Measurements from ENCODE around the gene TMEM151A. TPM values are rescaled to one million over a fixed set of nuclear protein-coding genes. Genes with fewer than 3 reads are reported as not detected.
A peak's percentile ranks its signal among the peaks of the same experiment; 100 is the strongest.
"Not testable (repeated sequence)": the region's sequence is repeated elsewhere in the genome, so short reads cannot be mapped to it uniquely, and the experiment has no call there.

The TMEM151A gene
- total RNA-seq, 1 donor from 2014 or later = not detected

DNA sequence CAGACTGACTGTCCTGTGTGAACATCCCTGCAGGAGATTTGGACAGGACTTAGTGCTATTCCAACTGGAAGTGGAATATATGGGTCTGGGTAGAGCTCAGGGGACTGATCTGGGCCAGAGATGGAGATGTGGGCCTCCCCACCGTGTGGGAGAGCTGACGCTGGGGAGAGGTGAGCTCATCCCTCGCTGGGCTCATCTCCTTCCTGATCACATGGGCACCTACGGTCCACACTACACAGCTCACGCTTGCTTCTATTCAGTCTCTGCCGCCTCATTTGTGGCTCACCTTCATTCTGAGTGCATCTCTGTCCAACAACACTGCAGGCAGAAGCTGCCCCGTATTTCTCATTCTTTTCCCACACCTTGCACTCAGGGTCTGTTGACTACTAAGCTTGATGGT is 39.9 kb upstream of the TMEM151A start:
- H3K4me1 ChIP-seq = no peaks in the 10 kb centered on the region
- DNase-seq (ENCODE audit: low spot score) = no peak
- H3K27ac Mint-ChIP-seq = no peak overlapping the region
- H3K4me2 ChIP-seq = no peak overlapping the region
- H3K27me3 Mint-ChIP-seq (ENCODE audit: insufficient read depth, low read depth) = peaks cover 5% of the 10 kb centered on the region
- H3K4me3 ChIP-seq = no peak overlapping the region
- no peaks in the 10 kb centered on the region for H3K36me3 ChIP-seq
- peaks cover 8% of the 10 kb centered on the region for H3F3A ChIP-seq (ENCODE audit: low read depth)
- H3K79me2 ChIP-seq (ENCODE audit: low read depth) = no peaks in the 10 kb centered on the region
- no peak overlapping the region for H3K27ac ChIP-seq
- H3K4me1 Mint-ChIP-seq = peaks cover 10% of the 10 kb centered on the region
- no peaks in the 10 kb centered on the region for H4K20me1 ChIP-seq (ENCODE audit: low read depth)
- no peaks in the 10 kb centered on the region for H3K27me3 ChIP-seq
- TF ChIP-seq, protein P1, sequence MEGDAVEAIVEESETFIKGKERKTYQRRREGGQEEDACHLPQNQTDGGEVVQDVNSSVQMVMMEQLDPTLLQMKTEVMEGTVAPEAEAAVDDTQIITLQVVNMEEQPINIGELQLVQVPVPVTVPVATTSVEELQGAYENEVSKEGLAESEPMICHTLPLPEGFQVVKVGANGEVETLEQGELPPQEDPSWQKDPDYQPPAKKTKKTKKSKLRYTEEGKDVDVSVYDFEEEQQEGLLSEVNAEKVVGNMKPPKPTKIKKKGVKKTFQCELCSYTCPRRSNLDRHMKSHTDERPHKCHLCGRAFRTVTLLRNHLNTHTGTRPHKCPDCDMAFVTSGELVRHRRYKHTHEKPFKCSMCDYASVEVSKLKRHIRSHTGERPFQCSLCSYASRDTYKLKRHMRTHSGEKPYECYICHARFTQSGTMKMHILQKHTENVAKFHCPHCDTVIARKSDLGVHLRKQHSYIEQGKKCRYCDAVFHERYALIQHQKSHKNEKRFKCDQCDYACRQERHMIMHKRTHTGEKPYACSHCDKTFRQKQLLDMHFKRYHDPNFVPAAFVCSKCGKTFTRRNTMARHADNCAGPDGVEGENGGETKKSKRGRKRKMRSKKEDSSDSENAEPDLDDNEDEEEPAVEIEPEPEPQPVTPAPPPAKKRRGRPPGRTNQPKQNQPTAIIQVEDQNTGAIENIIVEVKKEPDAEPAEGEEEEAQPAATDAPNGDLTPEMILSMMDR (IDR thresholded peaks at IDR 0.05) = no peak
- no peak for TF ChIP-seq EZH2phosphoT487 (IDR thresholded peaks at IDR 0.05)
- TF ChIP-seq EZH2 (IDR thresholded peaks at IDR 0.05) = no peak
- H3K4me3 Mint-ChIP-seq = no peak overlapping the region
- H3K9me3 Mint-ChIP-seq = no peaks in the 10 kb centered on the region
- H3K9ac ChIP-seq = no peak overlapping the region
- no peaks in the 10 kb centered on the region for H3K9me3 ChIP-seq (ENCODE audit: low read depth)
- no peaks in the 10 kb centered on the region for H3K36me3 Mint-ChIP-seq
- no peak overlapping the region for H2AFZ ChIP-seq (replicated peaks)

DNA sequence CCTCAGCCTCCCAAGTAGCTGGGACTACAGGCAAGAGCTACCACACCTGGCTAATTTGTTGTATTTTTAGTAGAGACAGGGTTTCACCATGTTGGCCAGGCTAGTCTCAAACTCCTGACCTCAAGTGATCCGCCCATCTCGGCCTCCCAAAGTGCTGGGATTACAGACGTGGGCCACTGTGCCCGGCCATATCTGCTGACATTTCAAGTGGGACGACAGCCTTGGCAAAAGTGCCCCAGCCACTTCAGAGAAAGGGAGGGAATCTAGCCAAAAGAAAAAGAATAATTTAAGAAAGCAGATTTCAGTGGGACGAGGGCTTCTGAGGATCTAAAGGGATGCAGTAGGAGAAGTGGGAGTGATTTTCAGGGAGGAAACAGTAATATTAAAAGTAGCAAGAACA is 38.6 kb upstream of the TMEM151A start:
- not testable (repeated sequence) for H3K9me3 ChIP-seq (ENCODE audit: low read depth); DNase-seq (ENCODE audit: low spot score); H3K27ac ChIP-seq; H3K4me1 ChIP-seq; H3K9me3 Mint-ChIP-seq; H3K36me3 Mint-ChIP-seq; H3K4me3 ChIP-seq; H3K9ac ChIP-seq; H3K36me3 ChIP-seq; H3K4me2 ChIP-seq; H3K27me3 ChIP-seq; H2AFZ ChIP-seq (replicated peaks); H3K27ac Mint-ChIP-seq; H3K79me2 ChIP-seq (ENCODE audit: low read depth); H3K27me3 Mint-ChIP-seq (ENCODE audit: insufficient read depth, low read depth); H4K20me1 ChIP-seq (ENCODE audit: low read depth)
- H3F3A ChIP-seq (ENCODE audit: low read depth) = peaks cover 19% of the 10 kb centered on the region
- peak overlapping the region; percentile 52 for H3K4me3 Mint-ChIP-seq
- H3K4me1 Mint-ChIP-seq = peaks cover 13% of the 10 kb centered on the region

DNA sequence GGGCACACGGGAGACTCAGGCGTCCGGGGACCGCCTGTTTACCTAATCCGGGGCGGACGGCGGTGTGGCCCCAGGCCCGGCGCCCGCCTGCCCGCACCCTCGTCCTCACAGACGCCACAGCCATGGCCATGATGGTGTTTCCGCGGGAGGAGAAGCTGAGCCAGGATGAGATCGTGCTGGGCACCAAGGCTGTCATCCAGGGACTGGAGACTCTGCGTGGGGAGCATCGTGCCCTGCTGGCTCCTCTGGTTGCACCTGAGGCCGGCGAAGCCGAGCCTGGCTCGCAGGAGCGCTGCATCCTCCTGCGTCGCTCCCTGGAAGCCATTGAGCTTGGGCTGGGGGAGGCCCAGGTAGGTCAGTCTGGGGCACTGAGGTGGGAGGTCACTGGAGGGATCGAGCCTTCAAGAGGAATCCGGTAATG is 33.2 kb upstream of the TMEM151A start:
- peak overlapping the region; percentile 88 for H3K4me2 ChIP-seq
- H2AFZ ChIP-seq (replicated peaks) = no peak overlapping the region
- H3K4me1 Mint-ChIP-seq = peaks cover 23% of the 10 kb centered on the region
- peaks cover 4% of the 10 kb centered on the region for H3K36me3 ChIP-seq
- peaks cover 9% of the 10 kb centered on the region for H3K27me3 Mint-ChIP-seq (ENCODE audit: insufficient read depth, low read depth)
- no peaks in the 10 kb centered on the region for H3K27me3 ChIP-seq
- peak overlapping the region; percentile 78 for H3K4me3 ChIP-seq
- H3K4me1 ChIP-seq = peaks cover 7% of the 10 kb centered on the region
- H3K9me3 Mint-ChIP-seq = no peaks in the 10 kb centered on the region
- no peak for DNase-seq (ENCODE audit: low spot score)
- H3K27ac ChIP-seq = no peak overlapping the region
- H3K79me2 ChIP-seq (ENCODE audit: low read depth) = peaks cover 17% of the 10 kb centered on the region
- peaks cover 30% of the 10 kb centered on the region for H4K20me1 ChIP-seq (ENCODE audit: low read depth)
- peaks cover 24% of the 10 kb centered on the region for H3F3A ChIP-seq (ENCODE audit: low read depth)
- H3K27ac Mint-ChIP-seq = no peak overlapping the region
- no peak for TF ChIP-seq EZH2 (IDR thresholded peaks at IDR 0.05)
- TF ChIP-seq, protein P1 (IDR thresholded peaks at IDR 0.05) = peak; percentile 10
- TF ChIP-seq EZH2phosphoT487 (IDR thresholded peaks at IDR 0.05) = no peak
- peak overlapping the region; percentile 91 for H3K4me3 Mint-ChIP-seq
- peak overlapping the region; percentile 61 for H3K9ac ChIP-seq
- H3K9me3 ChIP-seq (ENCODE audit: low read depth) = no peaks in the 10 kb centered on the region
- peaks cover 17% of the 10 kb centered on the region for H3K36me3 Mint-ChIP-seq

DNA sequence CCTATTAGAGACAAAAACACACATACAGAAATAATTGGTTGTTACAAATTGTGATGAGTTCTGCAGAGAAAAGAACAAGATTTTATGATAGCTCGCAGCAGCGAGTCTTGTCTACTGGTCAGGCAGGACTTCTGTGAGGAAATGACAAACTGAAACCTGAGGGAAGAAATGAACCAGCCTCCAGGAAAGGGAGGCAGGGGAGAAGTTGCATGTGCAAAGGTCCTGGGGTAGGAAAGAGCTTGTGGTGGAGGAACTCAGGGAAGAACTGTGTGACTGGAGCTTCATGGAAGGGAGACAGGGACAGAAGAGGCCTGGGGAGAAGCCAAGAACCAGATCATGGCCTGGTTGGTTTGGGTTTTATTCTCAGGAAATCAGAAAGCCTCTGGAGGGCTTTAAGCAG is 32.5 kb upstream of the TMEM151A start:
- TF ChIP-seq EZH2phosphoT487 (IDR thresholded peaks at IDR 0.05) = no peak
- TF ChIP-seq EZH2 (IDR thresholded peaks at IDR 0.05) = no peak
- TF ChIP-seq, protein P1 (IDR thresholded peaks at IDR 0.05) = no peak
- peak overlapping the region; percentile 78 for H3K4me3 ChIP-seq
- H3K27me3 Mint-ChIP-seq (ENCODE audit: insufficient read depth, low read depth) = peaks cover 9% of the 10 kb centered on the region

More for the DNA sequence above, 32.5 kb upstream of the TMEM151A start:
- Mint-ChIP-seq H3K4me1 (peaks cover 21% of the 10 kb centered on the region), H3K27ac (no peak overlapping the region), H3K9me3 (no peaks in the 10 kb centered on the region), H3K4me3 (peak overlapping the region; percentile 91), H3K36me3 (peaks cover 20% of the 10 kb centered on the region)
- no peak for DNase-seq (ENCODE audit: low spot score)
- Histone ChIP-seq H2AFZ (replicated peaks) (no peak overlapping the region), H4K20me1 (ENCODE audit: low read depth) (peaks cover 30% of the 10 kb centered on the region), H3K27ac (no peak overlapping the region), H3K4me2 (peak overlapping the region; percentile 88), H3K79me2 (ENCODE audit: low read depth) (peaks cover 17% of the 10 kb centered on the region), H3F3A (ENCODE audit: low read depth) (peaks cover 20% of the 10 kb centered on the region), H3K9me3 (ENCODE audit: low read depth) (no peaks in the 10 kb centered on the region), H3K27me3 (no peaks in the 10 kb centered on the region), H3K4me1 (peaks cover 7% of the 10 kb centered on the region), H3K9ac (peak overlapping the region; percentile 61), H3K36me3 (peaks cover 4% of the 10 kb centered on the region)

Data from neural progenitor cell (in vitro differentiated cells).